ENCODE measurements around the gene ZP4.

The ZP4 gene

GRCh38 chr1:237913345-237913744, 22.6 kb upstream of the ZP4 start:
- no peak for DNase-seq (ENCODE audit: low spot score)
- no peak for TF ChIP-seq CTCF (IDR thresholded peaks at IDR 0.05; ENCODE audit: extremely low read depth, missing control alignments)

- DNase-seq (ENCODE audit: low spot score) = no peak
- TF ChIP-seq CTCF (IDR thresholded peaks at IDR 0.05; ENCODE audit: extremely low read depth, missing control alignments) = no peak
Measured at GRCh38 chr1:237911911-237912310, 21.2 kb upstream of the ZP4 start.

- TF ChIP-seq CTCF (IDR thresholded peaks at IDR 0.05; ENCODE audit: extremely low read depth, missing control alignments) = no peak
- no peak for DNase-seq (ENCODE audit: low spot score)
Measured at GRCh38 chr1:237910834-237911233, 20.1 kb upstream of the ZP4 start.

GRCh38 chr1:237903961-237904360, 13.2 kb upstream of the ZP4 start:
- TF ChIP-seq CTCF (IDR thresholded peaks at IDR 0.05; ENCODE audit: extremely low read depth, missing control alignments) = no peak
- DNase-seq (ENCODE audit: low spot score) = no peak

GRCh38 chr1:237902960-237903743, 12.4 kb upstream of the ZP4 start:
- DNase-seq (ENCODE audit: low spot score) = no peak
- TF ChIP-seq CTCF (IDR thresholded peaks at IDR 0.05; ENCODE audit: extremely low read depth, missing control alignments) = no peak

- TF ChIP-seq CTCF (IDR thresholded peaks at IDR 0.05; ENCODE audit: extremely low read depth, missing control alignments) = no peak
- no peak for DNase-seq (ENCODE audit: low spot score)
Measured at GRCh38 chr1:237901299-237901934, 10.7 kb upstream of the ZP4 start.

- no peak for DNase-seq (ENCODE audit: low spot score)
- no peak for TF ChIP-seq CTCF (IDR thresholded peaks at IDR 0.05; ENCODE audit: extremely low read depth, missing control alignments)
Measured at GRCh38 chr1:237895630-237896029, 4.9 kb upstream of the ZP4 start.

Measured in GM20000 (cell line).